Stimulated activated naive CD4-positive, alpha-beta T cell (primary cell): ENCODE measurements around the gene TRIM54.
"Not testable (repeated sequence)": the region's sequence is repeated elsewhere in the genome, so short reads cannot be mapped to it uniquely, and the experiment has no call there.

Experiments
- DNase-seq, 6 experiments: peaks; one replicate each; lab custom pipeline; 2025; lab: John Stamatoyannopoulos, UW

Gene TRIM54

DNA sequence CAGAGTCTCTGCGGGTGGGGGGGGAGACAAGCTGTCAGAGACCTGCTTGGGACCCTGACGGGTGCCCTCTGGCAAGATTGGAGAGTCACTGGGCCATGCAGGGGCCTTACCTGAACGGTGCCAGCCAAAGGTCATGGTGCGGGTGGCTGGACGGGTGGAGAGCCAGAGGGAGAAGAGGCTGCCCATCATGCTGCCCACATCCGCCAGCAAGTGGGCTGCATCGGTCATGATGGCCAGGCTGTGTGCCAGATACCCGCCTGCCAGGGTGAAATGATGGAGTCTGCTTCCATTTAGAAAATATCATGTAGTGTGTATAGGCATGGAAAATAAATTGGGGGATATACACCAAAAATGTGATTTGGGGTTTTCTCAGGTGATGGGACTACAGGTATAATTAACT, 24.2 kb upstream of the TRIM54 start:
- no peak for DNase-seq

DNA sequence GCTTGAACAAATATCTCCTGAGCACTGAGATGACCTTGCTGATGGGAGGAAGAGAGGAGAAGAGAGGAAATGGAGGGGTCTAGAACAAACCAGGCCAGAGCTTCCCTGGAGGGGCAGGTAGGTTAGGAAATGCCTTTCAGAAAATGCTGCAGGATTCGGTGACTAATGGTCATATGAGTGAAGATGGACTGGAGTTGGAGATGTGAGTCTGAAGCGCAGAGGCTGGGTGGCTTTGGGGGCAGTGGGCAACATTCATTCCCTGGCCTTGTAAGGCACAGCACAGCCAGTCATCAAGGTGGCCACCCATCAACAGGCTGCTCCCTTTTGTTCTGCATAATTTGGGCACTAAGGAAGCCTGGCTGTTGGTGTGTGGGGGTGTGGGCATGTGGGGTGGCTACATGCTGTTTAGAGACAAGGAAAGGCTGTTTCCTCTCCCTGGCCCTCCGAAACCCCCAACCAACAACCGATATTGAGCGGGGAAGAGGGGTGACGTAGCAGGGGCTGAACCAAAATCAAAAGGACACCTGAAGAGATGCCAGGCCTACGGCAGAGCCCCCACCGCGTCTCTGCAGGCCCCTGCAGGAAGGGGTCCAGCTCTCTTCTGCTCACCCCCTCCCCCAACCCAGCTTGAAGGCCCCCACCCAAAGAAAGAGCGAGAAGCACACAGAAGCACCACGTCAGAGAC, 20.8 kb upstream of the TRIM54 start:
- DNase-seq = no peak

DNA sequence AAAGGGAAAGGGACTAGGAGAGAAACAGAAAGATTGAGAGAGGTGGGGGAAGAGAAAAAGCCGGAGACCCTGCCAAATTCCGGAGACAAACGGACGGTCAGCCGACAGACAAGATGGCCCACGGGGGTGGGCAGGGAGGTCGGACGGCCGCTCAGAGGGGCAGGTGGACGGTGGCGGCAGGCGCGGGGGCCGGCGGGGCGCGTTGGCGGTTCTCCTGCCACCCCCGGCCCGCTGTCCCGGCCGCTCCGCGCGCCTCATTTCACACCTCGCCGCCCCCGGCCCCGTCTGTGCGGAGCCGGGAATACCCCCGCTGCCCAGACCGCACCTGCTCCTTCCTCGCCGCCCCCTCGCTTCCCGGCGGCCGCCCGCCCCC, 20.3 kb upstream of the TRIM54 start:
- DNase-seq = no peak

DNA sequence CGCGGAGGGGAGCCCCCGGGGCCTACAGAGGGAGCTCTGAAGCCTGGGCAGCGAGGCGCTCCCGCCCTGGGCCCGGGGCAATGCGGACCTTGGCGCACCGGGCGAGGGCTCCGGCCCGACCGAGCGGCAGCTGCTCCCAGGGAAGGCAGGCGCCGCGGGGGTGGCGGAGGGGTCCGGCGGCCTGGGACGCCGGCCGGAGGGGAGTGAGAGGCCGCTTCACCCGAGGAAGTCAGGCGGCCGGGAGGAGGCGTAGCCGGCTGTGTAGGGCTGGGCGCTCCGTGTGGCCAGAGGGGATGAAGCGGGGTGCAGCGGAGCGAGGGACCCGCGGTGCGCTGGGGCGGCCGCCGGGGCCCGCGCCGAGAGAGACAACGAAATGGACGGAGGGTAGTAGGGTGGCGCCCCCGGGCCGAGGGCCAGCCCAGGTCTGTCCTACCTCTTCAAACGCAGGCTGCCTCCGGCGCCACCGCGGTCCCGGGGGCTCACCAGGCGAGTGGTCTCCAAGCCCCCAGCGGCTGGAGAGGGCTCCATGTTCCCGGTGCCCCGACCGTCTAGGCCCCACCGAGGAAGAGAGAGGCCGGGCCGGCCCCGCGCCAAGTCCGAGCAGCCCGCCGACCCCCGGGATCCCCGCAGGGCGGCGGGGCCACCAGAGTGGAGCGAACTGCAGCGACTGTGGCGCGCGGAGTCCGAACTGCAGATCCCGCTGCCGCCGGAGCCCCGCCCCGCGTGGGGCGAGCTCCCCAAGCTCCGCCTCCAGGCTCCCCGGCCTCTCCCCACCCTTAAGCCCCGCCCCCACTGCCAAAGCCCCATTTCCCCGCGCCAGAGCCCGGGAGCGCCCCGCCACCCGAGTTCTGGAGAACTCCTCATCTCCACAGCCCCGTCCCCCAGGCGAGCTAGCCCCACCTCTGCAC, 19.6 kb upstream of the TRIM54 start, which contains the start of gene SLC30A3:
Gene SLC30A3 (minus strand): TSS at position 669 of the 908 bp plus-strand sequence. CDS start 141 bp downstream, at position 528.
- peak; percentile 13 to 68 (median 52) for DNase-seq

DNA sequence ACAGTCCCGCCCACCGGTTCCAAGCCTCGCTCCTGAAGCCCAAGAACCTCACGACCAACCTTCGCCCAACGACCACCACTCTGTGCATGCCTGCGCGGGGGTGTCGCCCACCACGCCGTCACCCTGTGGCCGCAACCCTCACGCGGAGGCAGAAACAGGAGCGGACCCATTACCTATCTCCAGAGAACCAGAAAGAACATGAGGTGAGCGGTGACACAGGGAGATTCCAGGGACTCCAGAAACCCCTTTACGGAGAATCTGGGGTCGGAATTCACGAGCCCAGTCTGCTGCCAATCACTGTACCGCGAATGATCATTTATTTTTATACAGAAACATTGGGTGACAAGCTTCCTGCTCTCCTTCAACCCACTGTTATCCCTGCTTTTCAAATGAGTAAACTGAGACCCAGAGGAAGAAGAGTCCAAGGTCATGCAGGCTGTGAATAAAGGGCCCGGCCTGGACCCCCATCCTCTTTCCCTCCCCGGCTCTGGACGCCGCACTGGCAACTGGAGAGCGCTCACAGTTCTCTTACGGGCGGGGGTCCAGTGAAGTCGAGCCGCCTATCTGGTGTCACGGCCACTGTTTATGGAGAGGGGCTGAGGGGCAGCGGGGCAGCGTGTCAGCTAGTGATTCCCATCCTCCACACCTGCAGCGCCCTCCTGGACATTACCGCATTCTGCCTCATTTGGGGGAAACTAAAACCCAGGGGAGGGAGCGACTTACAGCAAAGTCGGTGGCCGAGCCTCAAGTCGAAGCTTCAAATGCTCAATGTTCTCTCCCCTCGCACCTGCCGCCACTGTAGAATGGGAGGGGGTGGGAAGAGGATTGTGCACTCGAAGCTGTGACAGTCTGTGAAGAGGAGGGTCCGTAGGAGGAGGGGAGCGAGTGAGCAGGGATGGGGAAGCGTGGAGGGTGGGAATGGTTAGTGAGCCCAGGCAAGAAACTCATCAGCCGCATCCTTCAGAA, 18.7 kb upstream of the TRIM54 start:
- DNase-seq = peak in 3 of 6 experiments; percentile 27 to 37 (median 31)

DNA sequence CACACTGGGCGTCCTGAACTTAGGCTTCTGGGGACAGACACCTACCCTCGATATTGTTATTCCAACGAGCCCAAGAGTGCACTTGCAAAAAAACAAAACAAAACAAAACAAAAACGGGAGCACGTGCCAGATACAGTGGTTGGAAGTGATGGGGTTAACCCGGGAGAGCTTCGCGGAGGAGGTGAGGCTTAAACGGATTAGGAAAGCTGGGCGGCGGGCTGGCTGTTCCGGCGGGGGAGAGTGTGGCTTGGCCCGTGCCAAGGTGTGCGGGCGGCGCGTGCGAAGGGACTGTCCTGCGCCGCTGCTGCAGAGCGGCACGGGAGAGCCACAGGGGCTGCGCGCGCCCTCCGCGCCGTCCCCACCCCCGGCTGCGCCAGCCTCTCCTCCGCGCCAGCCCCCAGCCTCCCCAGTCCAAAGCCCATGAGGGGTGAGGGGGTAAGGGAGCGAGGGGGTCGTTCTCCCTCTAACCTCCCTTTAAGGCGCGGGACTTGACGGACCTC, 17.9 kb upstream of the TRIM54 start:
- peak in 2 of 6 experiments; percentile 27 to 37 for DNase-seq

DNA sequence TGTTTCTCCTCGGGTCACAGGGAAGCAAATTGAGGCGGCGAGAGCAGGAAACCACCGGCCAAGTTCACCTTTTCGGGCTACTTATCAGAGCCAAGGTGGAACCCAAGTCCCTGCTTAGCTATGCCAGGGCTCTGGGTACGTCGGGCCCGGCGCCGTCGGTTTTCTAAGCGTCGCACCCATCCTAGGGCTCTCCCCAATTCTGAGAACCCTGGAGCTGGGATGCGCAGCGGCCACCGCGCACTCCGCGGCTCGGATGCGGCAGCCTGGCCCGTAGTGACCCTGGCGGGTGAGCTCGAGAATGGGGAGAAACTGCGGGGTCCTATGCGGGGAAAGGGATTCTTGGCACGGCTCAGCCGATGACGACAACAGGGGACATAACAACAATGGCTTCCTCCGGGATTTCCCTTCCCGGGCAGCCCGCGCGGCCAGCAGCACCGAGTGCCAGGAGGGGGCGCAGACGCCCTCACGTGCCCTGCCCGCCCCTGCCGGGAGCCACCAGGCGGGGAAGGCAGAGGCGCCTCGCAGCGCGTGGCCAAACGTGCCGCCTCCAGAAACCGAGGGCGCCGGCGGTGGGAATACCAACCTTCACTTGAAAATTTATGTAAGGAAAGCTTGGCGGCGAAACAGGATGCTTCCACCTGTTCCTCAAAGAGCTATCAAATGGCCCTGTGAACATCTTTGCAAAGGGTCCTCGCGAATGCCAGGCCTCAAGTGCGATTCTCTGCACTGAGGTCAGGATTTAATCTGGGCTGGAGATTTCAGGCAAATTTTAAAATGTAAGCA, 17.3 kb upstream of the TRIM54 start:
- peak in 5 of 6 experiments; percentile 40 to 65 (median 49) for DNase-seq

DNA sequence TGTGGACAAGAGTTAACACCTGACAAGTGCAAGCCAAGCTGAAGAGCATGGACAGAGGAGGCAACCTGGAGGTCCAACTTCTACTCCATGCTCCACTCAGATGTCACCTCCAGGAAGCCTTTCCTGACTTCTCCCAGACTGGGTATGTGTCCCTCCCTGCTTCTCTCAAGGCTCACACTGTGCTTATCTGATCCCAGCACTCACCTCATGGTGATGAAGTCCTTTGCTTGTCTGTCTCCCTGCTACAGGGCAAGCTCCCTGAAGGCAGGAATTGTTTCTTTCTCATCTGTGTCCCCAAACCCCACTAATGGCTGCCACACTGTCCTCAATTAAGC, 16.7 kb upstream of the TRIM54 start:
- no peak for DNase-seq

DNA sequence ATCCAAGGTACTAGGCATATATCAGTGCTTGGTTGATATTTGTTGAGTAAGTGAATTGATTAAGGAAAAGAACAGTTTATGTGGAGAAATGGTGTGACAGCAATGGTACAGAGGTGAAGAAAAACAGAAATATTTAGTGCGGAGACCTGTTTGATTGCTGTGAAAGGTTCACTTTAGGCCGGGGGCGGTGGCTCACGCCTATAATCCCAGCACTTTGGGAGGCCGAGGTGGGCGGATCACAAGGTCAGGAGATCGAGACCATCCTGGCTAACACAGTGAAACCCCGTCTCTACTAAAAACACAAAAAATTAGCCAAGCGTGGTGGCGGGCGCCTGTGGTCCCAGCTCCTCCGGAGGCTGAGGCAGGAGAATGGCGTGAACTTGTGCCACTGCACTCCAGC, 13.9 kb upstream of the TRIM54 start:
- not testable (repeated sequence) for DNase-seq

DNA sequence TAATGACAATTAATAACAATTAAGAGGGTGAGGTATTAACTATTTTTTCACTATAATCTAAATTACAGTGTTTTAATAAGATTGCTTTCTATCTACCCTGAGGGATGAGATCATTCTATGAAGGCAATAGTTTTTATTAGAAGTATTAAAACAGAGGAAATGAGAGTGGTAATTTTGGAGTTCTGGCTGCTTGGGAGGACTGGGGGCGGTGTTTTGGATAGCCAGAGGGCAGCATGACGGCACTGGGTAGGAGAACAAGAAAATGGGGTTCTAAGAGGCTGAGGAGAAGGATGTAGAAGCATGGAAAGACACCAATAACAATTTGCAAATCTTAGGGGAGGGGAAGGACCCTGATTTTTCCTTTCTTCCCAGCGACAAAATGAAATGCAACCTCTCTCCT, 12.1 kb upstream of the TRIM54 start:
- no peak for DNase-seq

DNA sequence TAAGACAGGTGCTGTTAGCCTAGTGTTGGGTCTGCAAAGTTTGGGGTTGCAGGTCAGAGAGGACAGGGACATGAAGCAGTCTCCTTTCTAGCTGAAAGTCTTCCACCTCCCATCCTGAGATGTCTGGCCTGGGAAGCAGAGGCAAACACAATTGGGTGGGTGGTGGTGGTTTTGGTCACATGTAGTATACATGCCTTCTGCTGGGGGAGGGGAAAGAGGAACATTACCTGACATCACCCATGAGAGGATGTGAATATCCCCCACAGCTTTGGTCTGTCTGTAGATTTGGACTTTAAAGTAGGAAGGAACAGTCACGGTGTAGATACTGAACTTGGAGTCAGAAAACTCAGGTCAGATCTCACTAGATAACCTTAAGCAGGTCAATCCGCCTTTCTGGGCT, 11.6 kb upstream of the TRIM54 start:
- DNase-seq = no peak

DNA sequence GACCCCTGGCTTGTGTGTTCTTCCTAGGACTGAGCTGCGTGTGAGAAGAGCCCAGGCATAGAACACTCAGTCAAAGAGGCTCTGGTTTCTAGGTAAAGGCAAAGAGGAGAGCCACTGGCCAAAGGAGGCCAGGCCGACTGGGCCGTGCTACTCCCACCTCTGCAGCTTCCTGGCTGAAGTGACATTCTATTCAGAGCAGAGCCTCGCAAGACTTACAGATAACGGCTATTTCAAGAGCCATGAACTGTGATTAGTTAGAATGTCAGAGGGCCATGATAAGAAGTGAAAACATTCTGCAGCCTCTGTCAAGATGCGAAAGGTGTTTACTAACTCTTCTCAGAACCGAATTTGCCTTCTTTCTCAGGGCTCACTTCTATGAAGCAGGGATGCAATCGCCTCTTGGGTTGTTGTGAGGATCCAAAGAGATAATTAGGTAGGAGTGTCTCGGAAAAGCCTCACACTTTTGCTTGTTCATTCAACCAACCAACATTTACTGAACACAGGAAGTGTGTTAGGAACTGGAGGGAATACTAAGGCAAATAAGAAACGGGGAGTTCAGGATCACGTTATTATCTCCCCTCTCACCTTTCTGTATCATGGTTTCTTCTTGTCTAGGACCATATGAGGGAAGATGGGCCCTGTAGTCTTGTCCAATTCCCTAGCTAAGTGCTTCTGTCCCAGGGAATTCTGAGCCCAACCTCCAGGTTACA, 10.4 kb upstream of the TRIM54 start:
- no peak for DNase-seq

DNA sequence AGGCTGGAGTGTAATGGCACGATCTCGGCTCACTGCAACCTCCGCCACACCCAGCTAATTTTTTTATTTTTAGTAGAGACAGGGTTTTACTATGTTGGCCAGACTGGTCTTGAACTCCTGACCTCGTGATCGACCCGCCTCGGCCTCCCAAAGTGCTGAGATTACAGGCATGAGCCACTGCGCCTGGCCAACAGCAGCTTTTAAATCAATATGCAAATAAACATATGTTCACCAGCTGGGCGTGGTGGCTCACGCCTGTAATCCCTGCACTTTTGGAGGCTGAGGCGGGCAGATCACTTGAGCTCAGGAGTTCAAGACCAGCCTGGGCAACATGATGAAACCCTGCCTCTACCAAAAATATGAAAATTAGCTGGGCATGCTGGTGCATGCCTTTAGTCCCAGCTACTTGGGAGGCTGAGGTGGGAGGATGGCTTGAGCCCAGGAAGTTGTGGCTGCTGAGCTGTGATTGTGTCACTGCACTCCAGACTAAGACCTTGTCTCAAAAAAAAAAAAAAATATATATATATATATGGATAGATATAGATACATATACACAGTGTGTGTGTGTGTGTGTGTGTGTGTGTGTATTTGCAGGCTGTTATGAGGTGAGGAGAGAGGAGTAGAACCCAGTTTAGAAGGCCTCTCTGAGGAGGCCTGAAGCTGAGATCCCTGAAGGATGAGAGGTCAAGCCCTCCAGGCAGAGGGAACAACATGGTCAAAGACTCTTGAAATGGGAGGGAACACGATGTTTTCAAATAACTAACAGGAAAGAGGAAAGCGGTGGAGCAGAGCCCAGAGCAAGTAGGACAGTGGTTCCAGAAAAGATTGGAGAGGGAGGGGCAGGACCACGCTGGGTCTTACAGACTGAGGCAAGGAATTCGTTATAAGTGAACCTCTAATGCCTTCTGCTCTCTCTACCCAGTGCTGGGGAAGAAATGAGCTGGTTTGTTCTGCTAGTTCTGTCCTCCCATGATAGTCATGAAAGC, 9.4 kb upstream of the TRIM54 start:
- not testable (repeated sequence) for DNase-seq

DNA sequence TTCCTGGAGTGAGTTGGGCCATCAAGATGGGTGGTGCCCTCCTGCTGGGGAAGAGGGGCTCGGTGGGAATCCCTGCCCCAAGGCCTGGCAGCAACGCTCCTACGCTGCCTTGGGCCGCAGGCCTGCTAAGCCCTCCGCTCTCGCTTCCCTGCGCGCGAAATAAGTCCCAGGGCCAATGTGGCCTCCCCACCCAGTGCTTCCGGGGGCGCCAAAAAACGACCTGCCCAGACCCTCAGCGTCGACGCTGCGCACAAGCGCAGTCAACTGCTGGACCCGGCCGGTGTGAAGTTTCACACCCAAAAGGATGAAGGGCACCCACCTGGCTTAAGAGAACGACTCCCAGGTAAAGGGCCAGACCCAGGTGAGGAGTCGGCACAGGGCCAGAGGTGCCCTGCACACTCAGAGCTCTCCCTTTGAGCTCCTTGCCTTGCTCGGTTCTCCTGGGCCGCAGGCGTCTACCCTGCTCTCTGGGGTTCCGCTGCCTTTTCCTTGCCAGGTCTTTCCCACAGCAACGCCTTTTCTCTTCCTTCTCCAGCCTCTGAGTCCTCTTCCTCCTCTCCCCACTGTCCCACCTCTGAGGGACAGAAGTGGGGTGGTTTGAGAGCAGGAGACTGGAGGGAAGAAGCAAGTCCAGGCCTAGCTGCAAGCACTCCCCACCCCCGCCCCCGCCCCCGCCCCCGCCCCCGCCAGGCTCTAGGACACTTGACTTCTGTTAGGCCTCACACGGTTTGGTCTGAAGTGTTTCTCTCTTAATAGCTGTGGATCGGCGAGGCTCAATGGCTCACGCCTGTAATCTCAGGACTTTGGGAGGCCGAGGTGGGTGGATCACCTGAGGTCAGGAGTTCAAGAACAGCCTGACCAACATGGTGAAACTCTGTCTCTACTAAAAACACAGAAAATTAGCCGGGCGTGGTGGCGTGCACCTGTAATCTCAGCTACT, 6.7 kb upstream of the TRIM54 start, which contains the start of gene DNAJC5G:
Gene DNAJC5G (plus strand): TSS at position 223 of the 940 bp plus-strand sequence. CDS start 1,296 bp downstream, outside the sequence.
- no peak for DNase-seq

DNA sequence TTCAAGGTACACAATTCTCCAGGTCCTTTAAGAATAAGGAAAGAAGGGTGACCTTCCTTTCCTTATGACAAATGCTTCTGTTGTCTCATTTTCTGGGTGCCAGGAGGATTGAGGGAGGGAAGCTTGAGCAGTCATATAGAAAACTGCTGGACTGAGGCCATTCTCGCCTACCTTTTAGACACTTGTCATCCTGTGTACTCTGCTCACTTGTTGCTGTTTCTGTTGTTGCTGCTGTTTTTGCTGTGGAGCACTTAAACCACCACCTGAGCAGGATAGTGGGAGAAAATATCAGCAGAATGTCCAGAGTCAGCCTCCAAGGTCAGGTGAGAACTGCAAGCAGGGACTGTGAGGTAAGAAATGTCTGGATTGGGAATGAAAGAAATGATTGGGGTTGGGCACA, 4.2 kb upstream of the TRIM54 start:
- DNase-seq = no peak

DNA sequence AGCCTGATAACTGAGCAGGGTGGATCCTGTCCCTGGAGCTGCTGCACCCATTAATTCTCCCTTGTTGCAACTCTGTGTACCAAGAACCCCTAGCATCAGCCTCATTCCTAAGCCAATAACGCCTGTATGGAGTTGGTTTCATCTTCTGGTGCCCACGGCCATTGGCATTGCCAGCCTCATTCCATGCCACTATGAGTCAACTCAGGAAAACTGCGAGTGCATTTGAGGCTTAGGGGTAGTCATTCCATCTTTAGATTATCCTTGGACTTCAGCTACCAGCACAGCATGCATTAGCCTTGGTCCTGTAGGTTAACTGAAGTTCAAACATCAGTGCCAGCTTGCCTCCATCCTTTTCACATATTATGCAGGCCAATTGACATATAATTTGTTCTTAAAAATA, 1.4 kb upstream of the TRIM54 start:
- DNase-seq = no peak

DNA sequence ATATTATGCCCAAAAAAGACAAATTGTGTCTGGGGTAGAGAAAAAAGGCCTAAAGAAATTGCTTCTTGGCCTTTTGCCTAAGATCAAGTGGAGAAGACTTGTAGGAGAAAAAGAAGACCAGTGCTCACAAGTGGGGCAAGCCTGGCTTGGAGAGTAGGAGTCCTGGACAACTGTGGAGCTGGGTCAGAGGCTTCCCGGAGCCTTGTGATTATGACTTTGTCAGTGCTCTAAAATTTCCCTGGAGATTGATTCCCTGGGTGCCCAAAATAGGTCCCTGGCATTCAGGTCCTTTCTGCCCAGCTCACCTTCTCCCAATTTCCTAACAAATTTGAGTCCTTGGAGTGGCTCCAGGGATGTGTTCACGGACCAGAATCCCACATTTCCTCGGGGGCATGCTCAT, 787 bp upstream of the TRIM54 start:
- no peak for DNase-seq

DNA sequence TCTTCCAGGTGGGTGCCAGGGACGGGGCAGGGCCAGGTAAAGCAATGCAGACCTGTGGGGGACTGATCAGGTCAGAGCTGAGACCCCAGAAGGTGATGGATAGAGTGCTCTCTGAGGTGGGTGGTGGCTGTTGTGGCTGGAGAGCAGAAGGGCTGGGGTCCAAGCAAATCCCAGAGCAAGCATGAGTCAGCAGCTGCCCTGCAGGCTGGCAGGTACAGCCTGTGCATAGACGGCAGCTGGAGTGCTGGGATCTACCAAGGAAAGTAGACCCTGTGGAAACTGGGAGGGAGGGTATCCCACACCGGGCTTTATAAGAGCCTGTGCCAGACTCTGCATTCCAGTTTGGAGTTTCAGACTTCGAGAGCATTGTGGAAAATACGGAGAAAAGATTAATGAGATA, 663 bp downstream of the TRIM54 start:
- no peak for DNase-seq
